DOHH2 (cell line): ENCODE data around the gene TIAL1.

Experiments
- H3F3A ChIP-seq: fragments of 200-600 bp; sonication (generic), shearing (Covaris generic); 2 replicates; pipeline ENCODE4 v1.6.0; 2016; ENCODE audit warnings: antibody characterized with exemption, mild to moderate bottlenecking; ENCODE audit not compliant: control insufficient read depth, insufficient read depth
- H3K27ac ChIP-seq: fragments of 200-600 bp; sonication (generic); 2 replicates; pipeline ENCODE4 v1.5.1; 2014; ENCODE audit warnings: low read depth, mild to moderate bottlenecking, low read length, moderate library complexity
- H3K27me3 ChIP-seq: fragments of 200-600 bp; sonication (generic); 2 replicates; pipeline ENCODE4 v1.6.1; 2014; ENCODE audit warnings: mild to moderate bottlenecking, low read length, mixed read lengths; ENCODE audit not compliant: control insufficient read depth
- H3K36me3 ChIP-seq: fragments of 200-600 bp; sonication (generic); 2 replicates; pipeline ENCODE4 v1.6.1; 2014; ENCODE audit warnings: mild to moderate bottlenecking, low read length, moderate library complexity, mixed read lengths; ENCODE audit not compliant: control insufficient read depth
- H3K4me1 ChIP-seq: fragments of 200-600 bp; sonication (generic); 2 replicates; pipeline ENCODE4 v1.6.1; 2014; ENCODE audit warnings: mild to moderate bottlenecking, low read length, mixed read lengths; ENCODE audit not compliant: control insufficient read depth
- H3K4me2 ChIP-seq: fragments of 200-600 bp; sonication (generic); 2 replicates; pipeline ENCODE4 v1.6.0; 2014; ENCODE audit warnings: mild to moderate bottlenecking, low read length, moderate library complexity
- H3K4me3 ChIP-seq: fragments of 200-600 bp; sonication (generic); 2 replicates; pipeline ENCODE4 v1.5.1; 2014; ENCODE audit warnings: mild to moderate bottlenecking, low read length, mixed read lengths
- H3K79me2 ChIP-seq: fragments of 200-600 bp; sonication (generic); 2 replicates; pipeline ENCODE4 v1.6.1; 2014; ENCODE audit warnings: mild to moderate bottlenecking, low read length, mixed read lengths; ENCODE audit not compliant: control insufficient read depth
- H3K9me2 ChIP-seq: fragments of 200-600 bp; sonication (generic); replicated peaks from 2 replicates; pipeline ENCODE4 v1.6.1; 2014; ENCODE audit warnings: mild to moderate bottlenecking, low read length, mixed read lengths; ENCODE audit not compliant: control insufficient read depth
- H3K9me3 ChIP-seq: fragments of 200-600 bp; sonication (generic); 2 replicates; pipeline ENCODE4 v1.6.1; 2014; ENCODE audit warnings: antibody characterized with exemption, low read length, mixed read lengths; ENCODE audit not compliant: control insufficient read depth, insufficient read depth
- H4K20me1 ChIP-seq: fragments of 200-600 bp; sonication (generic); 2 replicates; pipeline ENCODE4 v1.6.0; 2014; ENCODE audit warnings: low read depth, mild to moderate bottlenecking, antibody characterized with exemption, low read length, moderate library complexity; ENCODE audit not compliant: control insufficient read depth, insufficient read depth
- CTCF ChIP-seq: fragments of 200-600 bp; sonication (generic); IDR thresholded peaks from one replicate; pipeline ENCODE4 v1.5.1; 2014; ENCODE audit warnings: antibody characterized with exemption, mild to moderate bottlenecking, low read depth, low read length; ENCODE audit not compliant: poor library complexity, severe bottlenecking
- EZH2phosphoT487 ChIP-seq: fragments of 200-600 bp; sonication (generic); IDR thresholded peaks from 2 replicates; pipeline ENCODE4 v1.6.1; 2017; ENCODE audit warnings: borderline replicate concordance, mild to moderate bottlenecking, antibody characterized with exemption, low read length, moderate library complexity, mixed read lengths

TIAL1 gene

GRCh38 chr10:119555178-119555784, 41.5 kb downstream of the TIAL1 start:
- Histone ChIP-seq H3F3A (no peaks in the 10 kb centered on the region), H3K9me3 (no peaks in the 10 kb centered on the region)

DNA sequence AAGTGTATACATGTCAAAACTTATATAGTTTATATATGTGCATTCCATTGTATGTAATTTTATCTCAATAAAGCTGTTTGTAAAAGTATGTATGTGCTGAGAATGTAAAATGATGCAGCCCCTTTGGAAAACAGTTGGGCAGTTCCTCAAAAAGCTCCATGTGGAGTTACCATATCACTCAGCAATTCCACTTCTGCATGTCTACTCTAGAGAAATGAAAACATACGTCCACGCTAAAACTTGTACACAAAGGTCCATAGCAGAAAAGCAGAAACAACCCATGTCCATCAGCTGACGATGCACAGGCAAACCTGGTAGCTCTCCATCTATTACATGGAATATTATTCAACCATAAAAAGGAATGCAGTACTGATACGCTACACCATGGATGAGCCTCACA, 45.9 kb downstream of the TIAL1 start:
- Histone ChIP-seq H3F3A (0 out of 2 replicates have a peak, but pooled peaks cover 2% of the 10 kb centered on the region), H3K4me2 (no peak overlapping the region), H3K27ac (no peak overlapping the region), H3K9me3 (no peaks in the 10 kb centered on the region), H3K4me3 (no peak overlapping the region), H3K79me2 (no peaks in the 10 kb centered on the region), H3K4me1 (no peaks in the 10 kb centered on the region; the same call in 1 of the 2 replicates), H3K27me3 (peaks cover 24% of the 10 kb centered on the region), H3K36me3 (no peaks in the 10 kb centered on the region), H4K20me1 (no peaks in the 10 kb centered on the region), H3K9me2 (no peaks in the 10 kb centered on the region)
- TF ChIP-seq EZH2phosphoT487 (no peak), CTCF (no peak)

More at GRCh38 chr10:119555178-119555784, 41.5 kb downstream of the TIAL1 start:
- Histone ChIP-seq H3K4me2 (no peak overlapping the region), H3K27me3 (peaks cover 7% of the 10 kb centered on the region; the same call in 1 of the 2 replicates), H3K9me2 (no peaks in the 10 kb centered on the region), H4K20me1 (no peaks in the 10 kb centered on the region), H3K27ac (no peak overlapping the region), H3K36me3 (no peaks in the 10 kb centered on the region), H3K4me1 (no peaks in the 10 kb centered on the region), H3K4me3 (no peak overlapping the region), H3K79me2 (no peaks in the 10 kb centered on the region)
- TF ChIP-seq EZH2phosphoT487, result no peak
- TF ChIP-seq CTCF, result no peak

DNA sequence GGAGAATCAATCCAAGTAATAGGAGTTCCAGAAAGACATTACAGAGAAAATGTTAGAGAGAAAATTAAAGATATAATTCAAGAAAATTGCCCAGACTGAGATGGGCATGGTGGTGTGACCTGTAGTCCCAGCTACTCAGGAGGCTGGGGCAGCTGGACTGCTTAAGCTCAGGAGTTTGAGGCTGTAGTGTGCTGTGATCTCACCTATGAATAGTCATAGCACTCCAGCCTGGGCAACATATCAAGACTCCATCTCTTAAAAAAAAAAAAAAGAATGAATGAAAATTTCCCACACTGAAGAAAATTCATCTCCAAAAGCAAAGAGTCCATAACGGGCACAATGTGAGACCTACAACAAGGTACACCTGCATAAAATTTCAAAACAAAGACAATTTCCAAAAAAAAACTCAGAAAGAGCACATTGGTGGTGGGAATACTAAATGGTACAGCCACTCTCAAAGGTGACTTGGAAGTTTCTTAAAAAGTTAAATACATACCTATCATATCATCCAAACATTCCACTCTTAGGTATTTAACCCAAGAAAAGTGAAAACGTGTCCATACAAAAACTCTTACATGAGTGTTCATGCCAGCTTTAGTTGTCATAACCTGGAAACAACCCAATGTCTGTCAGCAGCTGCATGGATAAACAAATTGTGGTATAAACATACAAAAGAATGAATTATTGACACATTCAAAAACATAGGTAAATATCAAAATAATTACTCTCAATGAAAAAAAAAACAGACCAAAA, 47.3 kb downstream of the TIAL1 start:
- Histone ChIP-seq H3F3A (0 out of 2 replicates have a peak, but pooled peaks cover 2% of the 10 kb centered on the region), H4K20me1 (no peaks in the 10 kb centered on the region), H3K4me2 (no peak overlapping the region), H3K36me3 (no peaks in the 10 kb centered on the region), H3K9me2 (no peaks in the 10 kb centered on the region), H3K9me3 (no peaks in the 10 kb centered on the region), H3K4me1 (no peaks in the 10 kb centered on the region; the same call in 1 of the 2 replicates), H3K27me3 (peaks cover 26% of the 10 kb centered on the region), H3K4me3 (no peak overlapping the region), H3K79me2 (no peaks in the 10 kb centered on the region), H3K27ac (no peak overlapping the region)
- TF ChIP-seq CTCF (no peak), EZH2phosphoT487 (no peak)
